Cerebellar cortex (tissue), 1 donor: ENCODE measurements around the gene FCN2.

ENCODE experiments used
- DNase-seq: peaks from one replicate; pipeline ENCODE4 v3.0.0-alpha.2; 2015; ENCODE audit warnings: low spot score

Gene FCN2

DNA sequence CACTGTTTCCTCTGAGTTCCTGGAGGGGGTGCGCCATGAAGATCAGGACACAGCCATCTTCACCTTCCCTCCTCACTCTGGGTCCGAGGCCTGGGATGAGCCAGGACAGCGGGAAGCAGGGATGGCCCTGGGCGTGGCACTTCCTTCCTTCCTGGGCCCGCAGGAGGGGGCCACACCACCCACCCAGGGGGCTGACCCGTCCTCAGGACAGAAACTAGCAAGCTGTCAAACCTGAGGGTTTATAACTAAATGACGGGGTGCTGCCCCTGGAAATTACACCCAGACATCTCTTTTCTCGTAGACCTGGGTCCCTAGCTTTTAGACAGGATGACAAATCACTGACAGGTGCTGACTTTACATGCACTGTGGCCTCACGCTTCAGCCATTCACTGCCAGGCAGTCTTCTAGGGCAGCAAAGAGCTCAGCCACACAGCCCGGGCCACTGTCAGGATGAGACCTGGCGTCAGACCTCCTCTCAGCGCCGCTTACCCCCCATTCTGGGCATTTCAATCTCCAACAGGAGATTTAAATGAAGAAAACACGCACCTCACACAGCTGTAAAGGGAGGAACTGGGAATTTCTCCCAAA, 8.1 kb downstream of the FCN2 start:
- no peak for DNase-seq

GRCh38 chr9:134889386-134890154, 9.0 kb downstream of the FCN2 start:
- DNase-seq: no peak

GRCh38 chr9:134890155-134890495, 9.5 kb downstream of the FCN2 start:
- DNase-seq: no peak

DNA sequence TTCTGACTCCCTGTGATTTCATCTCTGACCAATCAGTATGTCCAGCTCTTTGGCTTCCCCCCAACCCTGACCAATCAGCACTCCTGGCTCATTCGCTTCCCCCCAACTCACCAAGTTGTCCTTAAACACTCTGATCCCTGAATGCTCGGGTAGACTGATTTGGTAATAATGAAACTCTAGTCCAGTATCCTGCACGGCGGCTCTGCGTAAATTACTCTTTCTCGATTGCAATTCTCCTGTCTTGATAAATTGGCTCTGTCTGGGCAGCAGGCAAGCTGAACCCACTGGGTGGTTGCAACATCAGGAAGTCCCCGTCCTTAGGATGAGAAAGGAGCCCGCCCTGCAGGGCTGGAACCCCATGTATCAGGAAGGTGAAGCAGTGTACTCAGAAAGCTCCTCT, 10.4 kb downstream of the FCN2 start:
- DNase-seq: no peak

- no peak for DNase-seq
Observed at GRCh38 chr9:134891713-134892112, 11.1 kb downstream of the FCN2 start.

DNA sequence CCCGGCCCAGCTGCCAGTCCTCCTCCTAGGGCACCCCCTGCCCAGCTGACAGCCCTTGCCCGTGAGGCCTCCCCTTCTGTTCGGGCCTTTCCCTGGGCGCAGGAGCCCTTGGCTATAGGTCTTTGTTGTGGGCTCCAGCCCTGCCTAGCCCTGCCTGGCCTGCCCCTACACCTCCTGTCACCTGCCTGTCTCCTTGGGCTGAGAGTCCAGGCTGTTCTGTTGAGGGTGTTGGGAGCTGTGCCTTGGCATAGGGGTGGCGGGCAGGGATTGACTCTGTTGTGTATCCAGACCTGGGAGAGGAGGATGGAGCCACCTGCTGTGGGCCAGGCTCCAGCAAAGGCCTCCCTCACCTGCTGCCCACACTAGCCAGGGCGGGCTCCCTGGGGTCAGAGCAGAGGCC, 11.6 kb downstream of the FCN2 start:
- DNase-seq: no peak

- no peak for DNase-seq
Observed at GRCh38 chr9:134892820-134893420, 12.3 kb downstream of the FCN2 start.

GRCh38 chr9:134894136-134894860, 13.7 kb downstream of the FCN2 start:
- DNase-seq: no peak

GRCh38 chr9:134895097-134895496, 14.5 kb downstream of the FCN2 start:
- no peak for DNase-seq

GRCh38 chr9:134895567-134895907, 14.9 kb downstream of the FCN2 start:
- no peak for DNase-seq

- no peak for DNase-seq
Observed at GRCh38 chr9:134895908-134896833, 15.6 kb downstream of the FCN2 start.

- no peak for DNase-seq
Observed at GRCh38 chr9:134896834-134897583, 16.4 kb downstream of the FCN2 start.

- DNase-seq: no peak
Observed at GRCh38 chr9:134897584-134898170, 17.1 kb downstream of the FCN2 start.

- DNase-seq: no peak
Observed at GRCh38 chr9:134898319-134898718, 17.7 kb downstream of the FCN2 start.

DNA sequence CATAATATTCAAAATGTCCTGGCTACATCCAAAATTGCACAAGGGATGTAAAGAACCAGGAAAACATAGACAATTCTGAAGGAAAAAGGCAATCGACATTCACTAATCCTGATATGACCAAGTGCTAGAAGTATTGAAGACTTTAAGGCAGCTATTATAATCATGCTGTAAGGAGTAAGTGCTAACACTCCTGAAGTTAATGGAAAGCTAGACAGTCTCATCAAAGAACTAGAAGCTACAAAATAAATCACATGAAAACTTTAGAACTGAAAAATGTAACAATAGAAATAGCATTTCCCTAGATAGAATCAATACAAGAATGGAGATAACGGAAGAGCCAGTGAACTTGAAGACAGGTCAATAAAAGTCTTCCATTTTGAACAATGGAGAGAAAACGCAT, 18.6 kb downstream of the FCN2 start:
- no peak for DNase-seq

- no peak for DNase-seq
Observed at GRCh38 chr9:134899818-134900217, 19.2 kb downstream of the FCN2 start.

DNA sequence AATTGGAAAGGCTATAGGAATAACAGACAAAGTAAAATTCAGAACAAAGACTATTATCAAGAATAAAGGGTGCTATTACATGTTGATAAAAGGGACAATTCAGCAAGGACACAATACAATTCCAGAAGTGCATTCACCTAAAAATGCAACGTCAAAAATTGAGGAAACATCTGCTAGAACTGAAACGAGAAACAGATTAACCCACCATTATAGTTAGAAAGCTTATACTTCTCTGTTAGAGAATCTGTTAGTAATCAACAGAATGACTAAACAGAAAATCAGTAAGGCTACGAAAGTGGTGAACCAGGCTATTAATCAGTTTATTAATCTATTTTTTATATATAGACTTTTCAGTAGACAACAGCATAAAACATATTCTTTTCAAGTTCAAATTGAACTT, 22.3 kb downstream of the FCN2 start:
- DNase-seq: no peak

DNA sequence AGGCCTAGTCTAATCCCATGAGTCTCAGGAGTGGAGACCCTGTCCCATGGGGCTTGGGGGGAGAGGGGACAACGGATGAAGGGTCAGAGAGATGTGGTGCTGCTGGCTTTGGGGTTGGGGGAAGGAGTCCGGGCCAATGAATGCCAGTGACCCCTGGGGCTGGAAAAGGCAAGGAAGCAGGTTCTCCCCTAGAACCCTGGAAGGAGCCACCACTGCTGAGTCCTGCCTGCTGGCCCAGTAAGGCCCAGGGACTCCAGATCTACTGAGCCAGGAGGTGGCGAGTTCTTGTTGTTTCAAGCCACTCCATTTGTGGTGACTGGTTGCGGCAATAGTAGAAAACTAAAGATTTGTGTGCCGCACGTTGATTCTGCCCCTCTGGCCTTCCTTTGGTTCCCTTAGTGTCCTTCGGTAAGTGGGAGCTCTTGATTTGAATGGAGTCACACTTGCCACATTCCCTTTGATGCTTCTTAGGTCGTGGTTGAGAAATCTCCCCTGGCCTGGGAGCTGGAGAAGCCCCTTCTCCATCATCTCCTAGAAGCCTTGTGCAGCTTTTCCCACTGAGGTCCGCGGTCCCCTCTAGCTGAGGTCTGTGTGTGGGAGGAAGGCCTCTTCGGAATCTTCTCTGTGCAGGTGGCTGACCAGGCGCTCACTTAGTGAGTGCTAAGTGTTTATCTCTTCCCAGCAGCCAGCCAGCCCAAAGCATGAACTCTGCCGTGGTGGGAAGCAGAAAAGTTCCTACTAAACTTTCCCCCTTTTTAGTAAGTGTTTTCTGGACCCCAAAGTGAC, 28.1 kb downstream of the FCN2 start:
- DNase-seq: no peak

DNA sequence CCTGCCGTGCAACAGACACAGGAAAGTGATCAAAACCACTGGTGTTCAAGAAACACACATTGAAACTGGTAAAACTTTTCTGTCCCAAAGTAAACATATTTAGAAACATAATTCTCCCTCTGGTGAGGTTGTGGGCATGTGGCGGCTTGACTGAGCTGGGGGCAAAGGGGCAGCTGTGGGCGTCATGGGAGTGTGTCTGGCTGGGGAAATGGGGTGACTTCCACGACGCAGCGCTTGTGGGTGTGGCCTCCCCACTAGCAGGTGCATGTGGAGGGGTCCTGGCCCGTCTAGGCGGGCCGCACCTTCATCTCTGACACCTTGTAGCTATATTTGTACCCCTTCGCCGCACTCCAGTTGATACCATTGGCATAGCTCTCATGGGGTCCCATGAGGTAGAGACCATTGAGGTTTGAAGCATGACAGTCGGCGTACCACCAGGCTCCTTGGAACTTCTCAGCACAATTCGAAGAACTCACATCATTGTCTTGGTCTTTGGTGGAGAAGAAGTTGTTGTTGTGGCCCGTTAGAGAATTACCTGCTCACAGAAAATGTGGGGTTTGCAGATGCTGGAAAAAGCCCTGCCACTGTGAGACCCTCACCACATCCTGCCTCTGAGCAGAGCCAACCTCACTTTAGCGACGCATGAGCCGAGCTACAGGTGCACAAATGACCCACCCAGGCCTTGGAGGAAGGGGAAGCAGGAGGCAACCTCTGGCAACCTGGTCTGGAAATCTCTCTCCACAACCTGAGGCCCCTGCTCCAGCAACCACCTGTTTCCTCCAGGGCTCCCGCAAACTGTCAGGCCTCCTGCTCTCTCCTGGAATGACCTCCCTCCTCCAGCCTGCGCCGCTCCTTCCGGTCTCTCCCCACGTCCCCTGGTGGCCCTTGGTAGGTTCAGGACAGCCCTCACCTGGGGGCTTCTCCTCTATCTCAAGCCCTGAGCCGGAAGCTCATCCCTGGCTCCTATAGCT, 29.2 kb downstream of the FCN2 start:
- no peak for DNase-seq
